ENCODE data around the gene GADD45GIP1.
A peak's percentile ranks its signal among the peaks of the same experiment; 100 is the strongest.

Gene GADD45GIP1

DNA sequence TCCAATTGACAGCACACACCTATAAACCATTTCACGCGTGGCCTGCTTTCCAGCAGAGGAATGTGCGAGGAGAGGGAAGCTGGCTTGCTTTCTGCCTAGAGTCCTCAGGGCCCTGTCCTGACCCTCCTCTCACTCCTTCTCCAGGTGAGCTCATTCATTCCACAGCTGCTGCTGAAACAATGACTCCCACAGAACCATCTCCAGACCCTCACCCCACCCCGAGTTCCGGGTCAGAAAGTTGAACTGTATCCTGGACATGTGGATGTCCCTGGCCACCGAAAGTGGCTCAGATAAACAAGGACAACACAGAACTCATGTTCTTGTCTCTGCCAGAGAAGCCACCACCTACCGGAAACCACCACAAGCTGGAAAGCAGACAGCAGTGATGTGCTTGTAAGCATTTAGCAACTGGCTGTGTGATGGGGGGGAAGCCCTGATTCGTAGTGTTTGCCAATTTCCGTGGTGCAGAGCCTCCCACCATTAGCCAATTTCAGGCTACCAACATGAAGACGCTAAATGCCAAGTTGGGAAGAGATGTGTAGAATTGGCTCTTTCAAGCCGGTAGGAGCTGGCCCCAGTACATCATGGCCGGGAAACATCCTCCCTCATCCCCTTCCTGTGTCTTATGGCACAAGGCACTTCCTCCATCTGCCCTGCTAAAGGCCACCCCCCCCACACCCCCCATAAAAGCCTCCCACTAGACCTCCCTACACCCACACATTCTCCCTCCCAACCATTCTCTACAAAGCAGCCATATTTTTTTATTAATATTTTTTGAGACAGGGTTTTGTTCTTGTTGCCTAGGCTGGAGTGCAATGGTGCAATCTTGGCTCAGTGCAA, 43.0 kb downstream of the GADD45GIP1 start:
- H3K4me3 ChIP-seq (ENCODE audit: low read depth, low read length), result no peak overlapping the region
- DNase-seq (ENCODE audit: low read depth), result peak; percentile 54
- TF ChIP-seq, protein P1, sequence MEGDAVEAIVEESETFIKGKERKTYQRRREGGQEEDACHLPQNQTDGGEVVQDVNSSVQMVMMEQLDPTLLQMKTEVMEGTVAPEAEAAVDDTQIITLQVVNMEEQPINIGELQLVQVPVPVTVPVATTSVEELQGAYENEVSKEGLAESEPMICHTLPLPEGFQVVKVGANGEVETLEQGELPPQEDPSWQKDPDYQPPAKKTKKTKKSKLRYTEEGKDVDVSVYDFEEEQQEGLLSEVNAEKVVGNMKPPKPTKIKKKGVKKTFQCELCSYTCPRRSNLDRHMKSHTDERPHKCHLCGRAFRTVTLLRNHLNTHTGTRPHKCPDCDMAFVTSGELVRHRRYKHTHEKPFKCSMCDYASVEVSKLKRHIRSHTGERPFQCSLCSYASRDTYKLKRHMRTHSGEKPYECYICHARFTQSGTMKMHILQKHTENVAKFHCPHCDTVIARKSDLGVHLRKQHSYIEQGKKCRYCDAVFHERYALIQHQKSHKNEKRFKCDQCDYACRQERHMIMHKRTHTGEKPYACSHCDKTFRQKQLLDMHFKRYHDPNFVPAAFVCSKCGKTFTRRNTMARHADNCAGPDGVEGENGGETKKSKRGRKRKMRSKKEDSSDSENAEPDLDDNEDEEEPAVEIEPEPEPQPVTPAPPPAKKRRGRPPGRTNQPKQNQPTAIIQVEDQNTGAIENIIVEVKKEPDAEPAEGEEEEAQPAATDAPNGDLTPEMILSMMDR (conservative IDR thresholded peaks at IDR 0.05; ENCODE audit: low read depth, low read length), result no peak

DNA sequence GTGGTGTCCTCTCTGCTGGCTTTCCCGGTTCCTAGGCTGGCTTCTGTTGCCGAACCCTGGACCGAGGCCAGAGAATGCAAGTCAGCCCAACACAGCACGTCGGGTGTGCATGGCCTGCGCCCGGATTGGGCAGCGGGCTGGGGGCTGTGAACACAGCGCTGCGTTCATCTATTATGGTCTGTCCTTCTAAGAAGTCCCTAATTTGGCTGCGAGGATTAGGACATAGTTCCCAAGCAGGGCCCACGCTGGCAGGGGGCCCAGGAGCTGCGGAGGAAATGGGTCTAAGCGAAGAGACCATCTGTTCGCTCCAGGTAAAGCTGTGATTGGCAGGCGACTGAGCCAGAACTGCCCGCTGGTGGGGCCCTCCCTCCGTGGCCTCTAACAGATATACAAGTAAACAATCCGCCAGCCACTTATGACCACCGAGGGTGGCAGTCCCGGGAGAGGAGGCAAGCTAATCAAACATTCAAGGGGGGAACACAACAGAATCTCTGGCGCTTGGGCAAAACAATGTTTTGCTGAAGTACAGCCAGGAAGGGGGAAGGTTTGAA, 43.9 kb downstream of the GADD45GIP1 start:
- peak overlapping the region; percentile 41 for H3K4me3 ChIP-seq (ENCODE audit: low read depth, low read length)
- DNase-seq (ENCODE audit: low read depth), result peak; percentile 75

DNA sequence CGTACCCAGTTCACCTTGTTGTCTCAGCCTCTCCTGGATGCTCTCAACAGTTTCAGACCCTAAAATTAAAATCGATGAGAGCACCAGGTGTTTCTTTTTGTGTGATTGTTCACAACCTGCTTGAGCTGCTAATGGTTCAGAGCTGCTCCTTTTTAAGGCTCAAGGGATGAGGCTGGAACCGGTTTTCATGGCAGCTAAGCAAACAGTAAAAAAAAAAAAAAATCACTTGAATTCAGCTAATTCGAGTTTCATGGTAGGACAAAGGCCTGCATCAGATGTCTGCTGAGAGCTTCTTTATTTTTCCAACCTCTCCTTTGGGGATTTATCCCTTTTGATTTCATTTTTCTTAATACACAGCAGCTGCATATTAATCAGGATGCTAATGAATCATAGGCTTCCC, 44.5 kb downstream of the GADD45GIP1 start:
- no peak overlapping the region for H3K4me3 ChIP-seq (ENCODE audit: low read depth, low read length)
- no peak for DNase-seq (ENCODE audit: low read depth)
- TF ChIP-seq, protein P1 (conservative IDR thresholded peaks at IDR 0.05; ENCODE audit: low read depth, low read length), result no peak

More for the DNA sequence above, 43.9 kb downstream of the GADD45GIP1 start:
- TF ChIP-seq, protein P1 (conservative IDR thresholded peaks at IDR 0.05; ENCODE audit: low read depth, low read length), result no peak

DNA sequence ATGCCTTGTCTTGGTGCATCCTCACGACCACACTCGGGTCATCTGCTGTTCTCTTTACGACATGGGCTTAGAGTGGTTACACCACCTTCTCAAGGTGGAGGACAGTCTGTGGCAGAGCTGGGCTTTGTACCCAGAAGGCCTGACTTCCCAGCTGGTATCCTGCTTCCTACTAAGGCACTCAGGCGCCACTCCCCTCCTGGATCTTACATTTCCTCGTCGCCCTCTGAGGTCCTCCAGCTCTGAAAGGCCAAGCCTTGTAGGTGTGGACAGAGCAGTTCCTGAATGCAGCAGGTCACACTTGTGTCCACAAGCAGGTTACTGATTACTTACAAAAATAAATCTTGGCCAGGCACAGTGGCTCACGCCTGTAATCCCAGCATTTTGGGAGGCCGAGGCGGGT, 49.9 kb downstream of the GADD45GIP1 start:
- no peak overlapping the region for H3K4me3 ChIP-seq (ENCODE audit: low read depth, low read length)
- TF ChIP-seq, protein P1 (conservative IDR thresholded peaks at IDR 0.05; ENCODE audit: low read depth, low read length), result no peak
- DNase-seq (ENCODE audit: low read depth), result no peak

All from choroid plexus epithelial cell (primary cell).